Measurements from ENCODE around the gene EPHB3.

EPHB3 gene

DNA sequence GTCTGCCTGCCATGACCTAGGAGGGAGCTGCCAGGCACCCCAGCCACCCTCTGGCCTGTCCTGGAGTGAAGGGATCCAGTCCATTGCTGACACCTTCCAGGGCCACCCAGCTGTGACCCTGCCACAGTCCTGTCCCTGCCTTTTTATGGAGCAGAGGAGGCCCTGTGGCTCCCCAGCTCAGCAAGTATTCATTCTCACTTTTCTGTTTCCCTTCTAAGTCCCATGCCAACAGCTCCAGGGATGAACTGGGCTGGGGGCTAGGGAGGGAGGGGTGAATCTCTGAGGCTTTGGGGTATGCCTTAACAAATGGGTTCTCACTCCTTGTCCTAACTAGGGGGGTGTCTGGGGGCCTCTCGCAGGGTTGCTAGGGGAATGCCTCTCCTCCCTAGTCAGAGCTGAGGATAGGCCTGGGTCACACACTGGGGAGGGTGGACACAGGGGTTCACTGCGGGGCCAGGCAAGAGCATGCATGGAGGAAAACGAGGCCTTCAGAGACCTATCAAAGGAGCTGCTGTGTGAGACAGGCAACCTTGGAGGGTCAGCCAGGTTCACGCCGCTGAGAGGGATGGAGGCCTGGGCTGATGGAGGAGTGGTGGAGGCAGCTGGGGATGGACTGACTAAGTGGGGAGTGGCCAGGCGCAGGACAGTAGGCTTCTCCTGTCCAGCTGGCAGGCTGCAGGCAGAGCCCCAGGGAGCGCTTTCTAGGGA, 31.8 kb downstream of the EPHB3 start:
- DNase-seq: no peak
- in situ Hi-C loops (cut with MboI; ENCODE audit: low pct_unique_long_range_greater_than_20kb, low sequenced_read_pairs): no loop called here

DNA sequence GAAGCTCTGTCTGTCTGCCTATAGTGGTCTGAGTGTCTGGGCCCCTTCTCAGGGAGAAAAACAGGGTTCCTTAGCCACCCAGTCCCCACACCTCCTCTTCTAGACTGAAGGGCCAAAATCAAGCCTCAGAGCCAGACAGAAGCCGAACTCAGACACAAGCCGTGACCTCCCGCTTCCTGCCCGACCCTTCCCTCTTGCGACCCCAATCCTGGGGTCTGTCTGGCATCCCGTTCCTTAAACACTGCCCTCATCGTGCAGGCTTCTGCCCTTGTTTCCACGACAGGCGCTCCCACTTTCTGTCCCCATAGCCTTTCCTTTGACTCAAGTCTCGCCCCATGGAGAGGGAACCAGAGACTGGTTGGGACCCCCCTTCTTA, 32.3 kb downstream of the EPHB3 start:
- in situ Hi-C loops (cut with MboI; ENCODE audit: low pct_unique_long_range_greater_than_20kb, low sequenced_read_pairs): no loop called here
- no peak for DNase-seq

DNA sequence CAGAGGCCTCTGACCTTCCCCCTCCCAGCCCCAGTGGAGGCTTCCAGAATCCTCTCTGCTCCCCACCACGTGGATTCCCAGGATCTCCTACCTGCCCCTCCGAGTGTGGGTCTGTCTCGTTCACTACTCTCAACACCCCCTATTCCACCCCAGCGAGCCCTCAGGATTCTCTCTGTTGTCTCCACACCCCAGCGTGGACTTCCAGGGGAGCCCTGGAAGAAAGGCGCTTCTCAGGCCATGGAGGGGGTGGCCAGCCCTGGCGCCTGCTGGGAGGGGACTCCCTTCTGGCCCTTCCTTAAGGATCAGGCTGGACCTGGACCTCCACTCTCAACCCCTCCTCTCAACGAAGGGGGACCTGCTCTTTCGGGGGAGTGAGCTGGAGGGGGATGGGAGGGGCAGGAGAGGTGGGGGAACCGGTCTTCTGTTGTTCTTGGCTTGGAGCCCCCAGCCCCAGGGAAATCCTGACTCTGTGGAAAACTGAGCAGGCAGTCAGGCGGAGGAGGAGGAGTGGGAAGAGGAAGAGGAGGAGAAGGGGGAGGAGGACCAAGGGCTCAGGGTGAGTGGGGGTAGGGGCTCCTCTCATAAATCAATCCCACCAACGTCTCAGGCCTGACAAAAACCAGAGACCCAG, 32.9 kb downstream of the EPHB3 start:
- in situ Hi-C loops (cut with MboI; ENCODE audit: low pct_unique_long_range_greater_than_20kb, low sequenced_read_pairs): no loop called here

DNA sequence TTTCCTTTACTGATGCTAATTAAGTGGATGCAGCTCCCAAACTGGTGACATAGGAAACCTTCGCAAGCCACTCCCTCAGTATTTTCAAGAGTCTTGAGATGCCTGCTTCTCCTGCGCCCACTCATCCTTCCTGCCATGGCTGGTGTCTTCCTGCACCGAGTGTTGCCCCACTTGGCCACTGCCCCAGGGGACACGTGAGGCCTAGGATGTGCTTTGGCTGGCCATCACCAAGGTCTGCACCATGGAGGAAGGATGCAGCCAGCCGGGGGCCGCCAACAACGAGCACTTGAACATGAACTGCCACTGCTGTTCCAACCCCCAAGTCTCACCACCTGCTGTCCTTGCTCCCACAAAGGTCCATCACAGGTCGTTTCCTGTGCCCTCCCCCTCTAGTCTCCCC, 34.1 kb downstream of the EPHB3 start:
- in situ Hi-C loops (cut with MboI; ENCODE audit: low pct_unique_long_range_greater_than_20kb, low sequenced_read_pairs): no loop called here
- no peak for DNase-seq

More for the DNA sequence above, 32.9 kb downstream of the EPHB3 start:
- DNase-seq: no peak

DNA sequence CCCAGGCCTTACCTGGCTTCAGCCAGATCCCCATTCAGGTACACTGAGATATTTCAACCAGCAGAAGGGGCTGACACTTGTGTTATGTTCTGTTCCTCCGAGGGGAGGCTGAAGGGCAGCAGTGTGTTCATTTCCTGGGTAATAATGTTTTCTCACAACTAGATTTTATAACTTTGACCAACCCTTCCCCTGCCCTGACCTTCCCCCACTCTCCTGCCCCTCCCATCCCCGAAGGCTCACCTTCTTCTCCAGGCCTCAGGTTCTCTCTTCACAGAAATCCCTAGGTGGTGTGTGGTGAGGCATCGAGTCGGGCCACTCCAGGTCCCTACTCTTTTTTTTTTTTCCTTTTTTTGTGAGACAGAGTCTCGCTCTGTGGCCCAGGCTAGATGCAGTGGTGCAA, 34.6 kb downstream of the EPHB3 start:
- in situ Hi-C loops (cut with MboI; ENCODE audit: low pct_unique_long_range_greater_than_20kb, low sequenced_read_pairs): no loop called here
- no peak for DNase-seq

DNA sequence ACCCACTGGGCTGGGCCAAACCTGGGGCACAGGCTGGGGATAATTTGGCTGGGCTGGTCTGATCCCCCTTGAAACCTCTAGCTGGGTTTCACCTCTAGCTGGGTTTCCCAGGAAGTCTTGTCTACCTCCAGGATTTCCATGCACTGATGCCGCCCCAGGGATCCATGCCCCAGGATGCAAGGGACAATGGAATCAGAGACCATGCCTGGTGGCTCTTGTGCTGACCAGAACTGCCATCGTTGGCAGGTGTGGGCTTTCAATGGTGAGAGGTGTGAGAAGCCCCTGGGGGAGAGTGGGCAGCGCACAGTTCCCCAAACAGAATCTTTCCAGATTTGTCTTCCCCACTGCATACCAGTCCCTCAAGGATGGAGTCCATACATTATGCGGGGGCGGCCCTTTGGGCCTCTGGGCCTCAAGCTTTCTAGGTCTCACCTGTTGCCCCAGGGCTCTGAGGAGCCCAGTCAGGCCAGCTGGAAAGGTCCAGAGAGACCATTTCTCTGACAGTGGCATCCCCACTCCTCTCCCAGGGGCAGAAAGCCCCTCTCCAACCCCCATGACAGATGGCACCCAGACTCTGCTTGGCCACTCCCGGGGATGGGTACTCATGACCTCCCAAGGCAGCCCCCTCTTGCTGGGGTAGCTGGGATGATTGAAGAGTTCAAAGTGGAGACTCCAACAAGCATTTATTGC, 35.4 kb downstream of the EPHB3 start:
- DNase-seq: no peak
- in situ Hi-C loops (cut with MboI; ENCODE audit: low pct_unique_long_range_greater_than_20kb, low sequenced_read_pairs): no loop called here

DNA sequence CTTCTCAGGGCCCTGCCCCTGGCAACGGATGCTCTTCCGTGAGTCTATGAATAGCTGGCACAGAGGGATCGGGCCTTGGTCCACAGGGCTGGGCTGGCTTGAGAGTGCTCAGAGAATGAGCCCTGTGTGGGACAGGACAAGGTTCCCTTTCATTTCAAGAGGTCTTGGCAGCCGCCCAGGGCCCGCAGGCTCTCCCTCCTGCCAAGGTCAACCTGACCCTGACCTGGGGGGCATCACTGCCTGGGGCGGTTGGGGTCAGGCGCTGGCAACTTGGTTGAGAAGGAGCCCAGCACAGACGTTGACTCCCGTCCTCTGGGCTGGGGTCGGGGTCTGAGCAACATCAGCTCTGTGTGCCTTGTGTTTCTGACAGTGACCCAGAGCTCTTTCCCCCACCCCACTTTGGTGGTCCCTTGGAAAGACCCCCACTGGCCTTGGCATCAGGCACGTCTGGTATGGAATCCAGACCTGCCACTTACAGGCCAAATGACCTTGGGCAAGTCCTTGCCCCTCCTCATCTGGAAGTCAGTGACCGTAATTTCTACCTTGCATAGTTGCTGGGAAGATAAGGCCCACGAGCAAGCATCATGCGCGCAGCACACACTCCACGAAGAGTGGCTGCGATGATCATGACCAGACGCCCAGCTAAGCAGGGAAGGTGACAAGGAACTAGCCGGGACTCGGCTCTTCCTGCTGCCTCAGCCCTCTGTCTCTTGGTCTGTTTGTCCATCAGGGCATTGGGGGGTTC, 36.4 kb downstream of the EPHB3 start:
- in situ Hi-C loops (cut with MboI; ENCODE audit: low pct_unique_long_range_greater_than_20kb, low sequenced_read_pairs): no loop called here
- DNase-seq: no peak

DNA sequence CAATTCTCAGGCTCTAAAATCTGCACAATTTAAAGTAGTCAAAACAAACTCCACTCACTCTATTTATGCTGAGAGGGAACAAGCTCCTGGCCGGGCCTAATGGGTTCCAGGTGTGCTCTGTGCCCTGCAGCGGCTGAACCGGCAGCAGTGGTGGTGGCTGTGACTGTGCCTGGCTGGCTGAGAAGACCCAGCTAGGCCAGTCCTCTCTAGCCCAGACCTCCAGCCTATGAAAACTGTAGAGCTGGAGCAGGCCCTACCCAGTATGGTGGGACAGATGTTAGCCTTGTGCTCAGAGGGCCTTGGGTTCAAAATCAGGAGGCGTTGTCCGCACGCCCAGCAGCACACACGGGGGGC, 37.0 kb downstream of the EPHB3 start:
- in situ Hi-C loops (cut with MboI; ENCODE audit: low pct_unique_long_range_greater_than_20kb, low sequenced_read_pairs): no loop called here

DNA sequence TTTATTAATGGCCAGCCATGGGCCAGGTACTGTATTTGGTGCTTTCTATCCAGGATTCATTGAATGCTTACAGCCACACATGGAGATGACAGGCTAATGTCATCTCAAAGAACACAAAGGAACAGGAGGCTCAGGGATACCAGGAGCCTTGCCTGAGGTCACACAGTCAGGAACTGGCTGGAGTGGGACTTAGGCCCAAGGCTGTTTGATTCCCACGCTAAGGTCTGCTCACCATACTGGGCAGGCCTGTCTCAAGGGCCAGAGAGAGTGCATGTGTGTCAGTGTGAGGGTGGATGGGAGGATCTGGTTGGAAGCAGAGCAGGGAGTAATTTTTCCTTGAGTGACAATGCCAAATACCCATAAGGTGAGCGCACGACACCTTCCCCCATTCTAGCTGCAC, 37.6 kb downstream of the EPHB3 start:
- in situ Hi-C loops (cut with MboI; ENCODE audit: low pct_unique_long_range_greater_than_20kb, low sequenced_read_pairs): no loop called here

More for the DNA sequence above, 37.0 kb downstream of the EPHB3 start:
- DNase-seq: no peak

DNA sequence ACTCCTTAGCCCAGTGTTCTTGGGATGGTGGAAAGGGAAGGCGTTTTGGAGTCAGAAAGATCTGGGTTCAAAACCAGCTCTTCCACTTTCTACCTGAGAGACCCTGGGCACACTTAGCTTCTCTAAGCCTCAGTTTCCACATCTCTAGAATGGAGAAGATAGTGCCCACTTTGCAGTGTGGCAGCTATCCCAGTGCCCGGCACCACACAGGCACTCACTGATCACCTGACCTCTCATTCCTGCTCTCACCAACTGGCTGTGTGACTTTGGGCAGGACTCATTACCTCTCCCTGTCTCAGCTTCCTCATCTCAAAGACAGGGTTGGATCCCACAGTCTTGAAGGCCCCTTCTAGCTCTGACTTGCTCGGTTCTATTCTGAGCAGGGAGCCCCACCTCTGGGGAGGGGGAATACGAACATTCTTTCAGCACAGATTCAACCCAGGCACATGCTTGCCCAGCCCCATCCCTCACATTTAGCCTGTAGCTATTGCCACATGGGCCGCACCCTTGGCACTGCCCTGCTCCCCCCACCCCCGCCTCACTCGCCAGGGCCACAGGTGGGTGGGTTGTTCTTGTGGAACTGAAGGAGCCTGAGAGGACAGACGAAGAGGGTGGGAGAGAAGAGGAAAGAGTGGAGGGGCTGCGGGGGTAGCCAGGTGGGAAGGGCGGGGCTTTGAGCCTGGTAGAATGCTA, 39.2 kb downstream of the EPHB3 start:
- DNase-seq: no peak

More for the DNA sequence above, 37.6 kb downstream of the EPHB3 start:
- no peak for DNase-seq

DNA sequence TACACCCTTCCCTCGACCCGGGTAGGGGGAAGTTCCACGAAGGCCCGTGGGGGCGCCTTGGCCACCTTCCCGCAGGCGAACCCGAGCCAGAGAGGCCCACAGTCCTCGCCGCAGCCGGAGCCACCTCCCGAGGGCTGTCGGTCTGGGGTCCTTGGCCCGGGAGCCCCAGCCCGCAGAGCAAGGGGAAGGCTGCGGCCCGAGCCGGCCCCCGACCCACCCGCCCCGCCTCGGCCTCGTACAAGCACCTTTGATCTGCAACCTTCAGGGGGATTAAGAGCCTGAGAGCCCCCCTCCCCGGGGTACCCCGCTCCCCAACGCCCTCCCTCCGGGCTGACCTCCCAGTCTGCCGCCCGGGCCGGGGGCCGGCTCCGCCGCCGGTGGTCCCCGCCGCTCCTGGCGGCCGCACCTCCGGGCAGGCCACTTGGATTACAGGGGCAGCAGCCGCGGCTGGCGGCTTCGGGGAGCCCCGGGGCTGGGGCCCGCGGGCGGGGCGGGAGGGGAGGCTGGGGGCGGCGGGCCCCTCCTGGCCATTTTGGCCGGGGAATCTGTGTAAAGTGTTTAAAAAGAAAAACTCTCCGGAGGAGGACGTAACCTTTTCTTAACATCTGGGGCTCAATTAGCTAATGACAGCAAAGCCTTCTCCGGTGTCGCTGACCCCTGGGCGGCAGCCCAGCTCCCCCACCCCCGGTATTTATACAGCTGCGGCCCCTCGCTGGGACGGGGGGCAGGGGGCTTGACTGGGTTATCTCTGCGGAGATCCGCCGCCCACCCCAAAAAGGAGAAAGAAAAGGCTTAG, 40.2 kb downstream of the EPHB3 start:
- in situ Hi-C loops (cut with MboI; ENCODE audit: low pct_unique_long_range_greater_than_20kb, low sequenced_read_pairs): no loop called here
- no peak for DNase-seq

More for the DNA sequence above, 39.2 kb downstream of the EPHB3 start:
- in situ Hi-C loops (cut with MboI; ENCODE audit: low pct_unique_long_range_greater_than_20kb, low sequenced_read_pairs): no loop called here

DNA sequence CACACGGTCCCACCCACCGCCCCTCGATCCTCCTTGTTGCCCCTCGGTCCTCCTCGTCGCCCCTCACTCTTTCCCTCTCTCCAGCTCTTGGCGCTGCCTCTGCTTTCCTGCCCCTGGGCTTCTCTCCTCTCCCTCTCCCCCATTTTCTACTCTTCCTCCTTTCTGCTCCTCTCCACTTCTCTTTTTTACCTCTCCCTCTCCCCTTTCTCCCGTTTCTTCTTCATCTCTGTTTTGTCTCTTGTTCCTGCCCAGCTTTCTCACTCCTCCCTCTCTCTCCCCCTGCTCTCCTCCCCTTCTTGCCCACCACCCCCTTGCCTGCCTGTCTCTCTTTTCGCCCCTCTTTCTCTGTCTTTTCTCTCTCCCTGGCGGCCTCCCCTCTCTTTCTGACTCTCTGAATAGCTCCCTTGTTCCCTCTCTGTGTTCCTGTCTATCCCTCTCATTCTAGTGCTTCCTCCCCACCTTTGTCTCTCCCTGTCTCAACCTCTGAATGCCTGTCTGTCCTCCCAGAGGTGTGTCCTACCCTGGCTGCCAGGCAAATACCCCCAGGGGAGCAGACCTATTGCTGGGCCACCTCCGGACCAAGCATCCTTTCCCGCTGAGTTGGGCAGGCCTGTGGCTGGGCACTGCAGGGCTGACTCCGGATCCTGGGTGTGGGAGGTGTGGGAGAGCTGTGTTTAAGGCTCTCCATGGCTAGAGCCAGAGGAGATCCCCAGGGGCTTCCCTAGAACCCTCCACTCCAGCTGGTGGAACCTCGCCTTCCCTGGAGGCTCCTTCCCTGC, 41.0 kb downstream of the EPHB3 start:
- in situ Hi-C loops (cut with MboI; ENCODE audit: low pct_unique_long_range_greater_than_20kb, low sequenced_read_pairs): no loop called here
- DNase-seq: no peak

DNA sequence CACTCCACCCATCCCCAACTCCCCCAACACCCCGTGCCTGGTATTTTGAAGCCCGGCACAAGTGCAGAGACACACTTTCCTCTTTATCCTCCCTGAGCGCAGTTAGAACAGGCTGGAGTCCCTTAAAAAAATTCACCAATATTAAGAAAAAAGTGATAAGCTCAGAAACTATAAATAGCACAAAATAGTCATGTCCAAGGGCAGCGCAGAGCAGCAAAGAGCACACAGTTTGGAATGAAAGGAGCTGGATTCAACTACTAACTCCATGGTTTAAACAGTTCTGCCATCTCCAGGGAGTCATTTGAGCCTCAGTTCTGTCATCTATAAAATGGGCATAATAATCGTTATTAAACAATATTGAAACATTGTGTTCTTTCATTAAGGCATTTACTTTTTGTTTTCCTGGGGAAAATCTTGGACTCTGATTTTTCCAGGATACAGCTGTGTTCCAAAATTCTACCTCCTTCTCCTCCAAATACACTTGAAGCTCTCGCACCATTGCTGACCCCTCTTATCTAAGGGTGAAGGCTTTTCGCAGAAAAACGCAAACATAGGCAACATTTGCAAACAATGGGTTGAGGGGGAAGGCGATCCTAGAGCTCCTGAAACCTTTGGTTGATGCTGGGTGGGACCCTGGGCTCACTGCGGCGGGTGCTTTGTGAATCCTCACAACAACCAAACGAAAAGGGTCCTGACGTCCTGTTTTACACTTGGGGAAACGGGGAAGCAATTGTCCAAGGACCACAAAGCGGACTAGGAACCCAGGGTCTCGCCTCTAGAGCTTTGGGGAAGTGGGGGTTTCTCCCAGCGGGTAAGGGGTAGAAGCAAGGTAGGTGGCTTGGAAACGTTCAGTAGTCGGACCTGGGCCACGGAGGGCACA, 41.8 kb downstream of the EPHB3 start:
- in situ Hi-C loops (cut with MboI; ENCODE audit: low pct_unique_long_range_greater_than_20kb, low sequenced_read_pairs): no loop called here
- no peak for DNase-seq

DNA sequence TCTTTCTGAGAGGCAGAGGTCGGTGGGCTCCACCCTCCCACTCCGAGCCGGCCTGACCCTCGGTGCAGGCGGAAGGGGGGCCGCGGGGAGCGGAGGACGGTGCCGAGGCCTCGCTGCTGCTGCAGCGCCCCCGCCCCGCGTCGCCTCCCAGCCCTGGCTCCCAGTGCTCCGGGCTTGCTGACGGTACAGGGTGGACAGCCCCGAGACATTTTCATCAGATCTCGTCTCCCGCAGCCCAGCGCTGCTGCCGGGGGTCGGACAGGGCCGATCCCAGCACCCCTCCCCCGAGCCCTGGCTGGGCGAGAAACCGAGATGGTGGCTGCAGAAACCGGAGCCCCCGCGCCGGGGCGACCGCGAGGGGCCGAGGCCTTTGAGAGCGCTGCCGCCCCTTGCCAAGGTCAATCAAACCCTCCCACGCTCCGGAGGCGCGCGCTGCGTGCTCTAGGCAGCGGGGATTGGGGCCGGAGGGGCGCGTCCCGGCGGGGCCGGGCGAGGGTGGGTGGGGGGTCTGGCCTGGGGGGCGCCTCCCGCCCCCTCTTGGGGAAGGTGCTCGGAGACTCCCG, 42.5 kb downstream of the EPHB3 start:
- DNase-seq: peak; percentile 45
- in situ Hi-C loops (cut with MboI; ENCODE audit: low pct_unique_long_range_greater_than_20kb, low sequenced_read_pairs): no loop called here

DNA sequence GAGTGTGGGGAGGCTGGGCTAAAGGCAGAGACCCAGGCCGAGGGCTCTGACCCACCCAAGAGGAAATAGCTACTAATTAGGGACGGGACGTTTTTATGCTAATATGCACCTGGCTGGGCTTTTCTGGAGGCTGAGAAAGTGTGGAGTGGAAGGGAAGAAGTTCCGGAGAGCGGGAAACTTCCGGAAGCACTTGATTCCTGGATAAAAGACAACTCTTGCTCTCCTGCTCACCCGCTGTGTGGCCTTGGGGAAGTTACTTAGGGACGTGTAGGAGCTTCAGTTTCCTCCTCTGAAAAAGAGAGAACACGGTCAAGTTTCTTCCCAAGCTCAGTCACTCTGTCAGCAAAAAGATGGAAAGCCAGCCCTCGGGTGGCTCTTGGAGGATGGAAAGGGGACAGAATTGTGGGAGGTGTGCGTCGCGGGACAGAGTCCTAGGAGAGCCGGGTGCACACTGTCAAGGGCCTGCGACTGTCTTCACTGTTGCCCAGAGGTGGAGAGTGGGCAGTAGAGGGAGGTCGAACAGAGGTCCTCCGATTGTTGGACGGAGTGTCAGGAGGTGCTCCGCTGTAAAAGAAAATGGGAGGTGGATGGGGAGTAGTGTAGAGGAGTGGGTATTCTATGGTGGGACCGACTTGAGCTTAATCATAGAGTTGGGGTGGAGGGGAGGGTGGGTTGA, 43.2 kb downstream of the EPHB3 start:
- peak; percentile 68 for DNase-seq
- in situ Hi-C loops (cut with MboI; ENCODE audit: low pct_unique_long_range_greater_than_20kb, low sequenced_read_pairs): no loop called here

DNA sequence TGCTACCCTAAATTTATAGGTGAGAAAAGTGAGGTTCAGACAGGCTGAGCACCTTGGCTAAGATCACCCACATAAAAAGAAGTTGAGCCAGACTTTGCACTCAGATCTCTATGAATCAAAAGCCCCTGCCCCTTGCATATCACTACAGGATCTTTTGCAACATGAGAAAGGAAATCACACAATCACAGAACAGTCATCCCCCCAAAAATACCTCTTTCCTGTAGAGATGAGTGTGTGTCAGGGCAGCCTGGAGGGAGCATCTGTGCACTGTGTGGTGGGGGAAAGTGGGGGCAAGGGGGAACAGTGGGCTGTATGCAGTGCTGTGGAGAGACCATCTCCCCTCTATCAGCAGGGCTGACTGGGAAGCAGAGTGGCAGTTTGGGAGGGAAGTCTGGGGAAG, 46.6 kb downstream of the EPHB3 start:
- in situ Hi-C loops (cut with MboI; ENCODE audit: low pct_unique_long_range_greater_than_20kb, low sequenced_read_pairs): no loop called here
- no peak for DNase-seq

Data from KBM-7 (cell line).